ENCODE measurements around the gene PSMF1.
A peak's percentile ranks its signal among the peaks of the same experiment; 100 is the strongest.

The PSMF1 gene

GRCh38 chr20:1165521-1165920, 47.1 kb downstream of the PSMF1 start:
- DNase-seq, result no peak

GRCh38 chr20:1165941-1166340, 47.5 kb downstream of the PSMF1 start:
- DNase-seq, result no peak

DNA sequence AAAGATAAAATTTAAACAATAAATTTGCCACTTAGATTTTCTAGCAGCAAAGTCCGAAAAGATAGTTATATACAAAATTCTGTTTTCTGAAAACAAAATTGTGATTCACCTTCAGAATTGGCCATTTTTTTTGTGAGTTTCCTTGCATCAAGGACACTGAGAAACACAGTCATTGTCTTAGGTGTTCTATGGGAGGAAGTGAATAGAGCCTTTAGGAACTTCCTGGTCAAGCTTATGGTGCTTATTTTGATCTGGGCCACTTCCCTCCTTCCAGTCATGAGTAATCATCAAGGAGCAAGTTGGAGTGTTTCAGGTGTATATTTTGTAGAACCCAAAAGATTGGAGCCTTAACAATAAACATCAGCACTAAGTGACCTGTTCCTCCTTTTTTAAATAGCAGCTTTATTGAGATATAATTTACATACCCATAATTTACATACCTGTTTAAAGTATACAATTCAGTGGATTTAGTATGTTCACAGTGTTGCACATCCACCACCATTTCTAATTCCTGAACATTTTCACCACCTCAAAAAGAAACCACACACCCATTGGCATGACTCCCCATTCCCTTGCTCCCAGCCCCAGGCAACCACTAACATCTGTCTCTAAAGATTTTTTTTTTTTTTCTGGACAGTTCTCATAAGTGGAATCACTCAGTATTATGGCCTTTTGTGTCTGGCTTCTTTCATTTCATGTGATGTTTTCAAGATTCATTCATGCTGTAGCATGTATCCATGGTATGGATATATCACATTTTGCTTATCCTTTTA, 48.7 kb downstream of the PSMF1 start:
- no peak for DNase-seq

DNA sequence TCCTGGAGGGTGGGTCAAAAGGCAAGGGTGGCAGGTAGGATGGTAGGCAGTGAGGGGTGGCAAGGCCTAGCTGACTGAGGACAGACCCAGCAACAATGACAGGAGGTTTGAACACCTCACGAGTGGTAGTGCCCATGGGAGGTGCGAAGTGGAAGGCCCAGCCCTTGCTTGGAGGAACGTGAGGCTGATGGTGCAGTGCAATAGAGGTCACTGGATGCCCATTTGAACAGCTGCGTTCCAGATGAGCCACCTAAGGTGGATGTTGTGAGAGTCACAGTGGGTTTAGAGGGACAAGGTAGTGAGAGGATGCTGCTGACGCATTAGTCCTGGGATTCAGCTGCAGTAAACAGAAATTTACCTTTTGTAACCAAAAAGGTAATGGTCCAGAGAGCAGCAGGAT, 50.8 kb downstream of the PSMF1 start:
- DNase-seq, result no peak

DNA sequence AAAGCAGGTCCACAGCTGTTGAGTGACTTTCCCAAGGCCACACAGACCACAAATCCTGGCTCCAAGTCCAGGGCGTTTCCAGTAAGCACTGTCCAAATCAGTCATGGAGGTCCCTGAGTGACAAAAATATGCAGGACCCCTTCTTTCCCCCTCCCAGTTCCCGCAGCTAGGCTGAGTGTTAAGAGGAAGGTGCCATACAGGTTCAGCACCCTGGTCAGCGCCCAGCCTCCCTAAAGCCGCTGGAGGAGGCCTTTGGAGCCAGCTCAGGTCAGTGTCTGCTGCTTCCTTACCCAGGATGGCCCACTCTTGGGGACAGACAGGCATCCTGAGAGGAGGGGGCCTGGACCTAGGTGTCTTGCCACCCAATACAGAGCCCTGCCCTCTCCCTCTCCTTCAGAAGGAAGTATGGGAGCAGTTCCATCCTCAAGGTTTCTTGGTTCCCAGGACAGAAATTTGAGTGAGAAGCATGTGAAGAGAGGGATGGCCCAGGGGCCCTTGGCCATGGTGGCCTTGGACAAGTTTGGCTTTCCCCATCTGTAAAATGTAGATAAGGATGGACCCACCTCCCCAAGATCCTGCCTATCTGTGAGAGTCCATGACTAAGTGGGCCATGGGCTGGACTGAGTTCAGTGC, 53.2 kb downstream of the PSMF1 start:
- DNase-seq, result peak; percentile 52

DNA sequence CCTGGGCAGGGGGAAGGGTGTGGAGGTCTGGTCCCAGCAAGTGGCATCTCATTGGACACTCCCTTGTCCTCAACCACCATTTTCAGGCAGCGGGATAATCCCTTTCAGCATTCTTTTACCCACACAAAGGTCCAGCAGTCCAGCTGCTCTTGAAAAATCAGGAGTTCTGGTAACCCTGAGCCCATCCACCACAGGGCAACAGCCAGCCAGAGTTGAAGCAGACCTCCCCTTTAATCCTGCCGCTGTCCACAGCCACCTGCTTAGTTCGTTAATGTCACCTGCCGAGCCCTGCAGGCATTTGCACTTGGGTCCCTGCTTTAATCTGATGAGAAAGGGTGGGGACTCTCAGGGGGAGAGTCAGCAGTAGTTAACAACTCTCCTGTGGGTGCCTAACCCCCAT, 55.3 kb downstream of the PSMF1 start:
- DNase-seq, result no peak

DNA sequence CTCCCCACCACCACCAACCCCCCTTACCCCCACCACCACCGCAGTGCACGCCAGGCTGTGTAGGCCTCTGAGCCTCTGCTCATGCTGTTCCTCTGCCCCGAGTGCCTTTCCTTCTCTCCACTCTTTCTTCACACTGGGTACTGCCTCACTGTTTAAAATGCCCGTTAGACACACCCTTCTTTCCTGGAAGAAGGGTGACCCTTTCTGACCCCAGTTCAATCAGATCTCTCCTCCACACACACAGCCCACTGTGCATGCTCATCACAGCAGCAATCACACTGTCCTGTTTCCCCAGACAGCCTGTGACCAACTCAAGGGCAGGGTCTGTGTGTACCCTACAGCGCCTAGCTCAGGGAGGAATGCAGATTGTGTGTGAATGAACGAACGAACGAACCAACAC, 56.4 kb downstream of the PSMF1 start:
- DNase-seq, result no peak

- no peak for DNase-seq
Measured at GRCh38 chr20:1177680-1178079, 59.3 kb downstream of the PSMF1 start.

DNA sequence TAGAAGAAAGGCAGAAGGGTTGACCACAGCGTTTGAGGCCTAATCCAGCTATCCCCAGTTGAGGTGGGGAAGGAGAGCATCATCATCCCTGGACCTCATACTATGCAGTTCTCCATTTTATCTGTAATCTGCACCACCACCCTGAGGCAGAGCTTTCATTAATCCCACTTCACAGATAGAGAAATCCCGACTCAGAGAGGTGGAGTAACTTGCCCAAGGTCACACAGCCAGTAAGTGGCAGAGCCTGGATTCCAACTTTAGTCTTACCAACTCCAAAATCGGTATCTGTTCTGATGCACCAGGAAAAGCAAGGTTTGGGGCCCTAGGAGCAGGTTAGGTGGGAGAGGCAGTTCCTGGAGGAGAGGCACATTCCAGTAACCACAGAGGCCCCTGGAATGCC, 59.7 kb downstream of the PSMF1 start:
- no peak for DNase-seq

DNA sequence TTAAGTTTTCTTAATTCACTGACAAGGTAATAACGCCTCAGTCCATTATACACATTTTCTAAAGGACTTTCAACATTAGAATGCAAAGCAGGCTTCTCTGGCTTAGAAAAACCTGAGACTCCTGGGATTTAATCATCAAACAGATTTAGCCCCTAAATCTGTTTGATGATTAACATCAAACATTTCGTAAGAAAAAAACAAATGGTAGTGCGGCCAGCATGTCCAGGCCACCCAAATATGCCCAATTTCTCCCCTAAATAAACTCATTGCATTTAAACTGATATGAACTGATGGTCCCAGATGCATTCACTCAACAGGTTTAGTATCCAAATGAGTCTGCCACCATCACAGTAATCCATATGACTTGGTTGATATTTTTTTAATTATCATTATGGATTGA, 60.2 kb downstream of the PSMF1 start:
- DNase-seq, result no peak

DNA sequence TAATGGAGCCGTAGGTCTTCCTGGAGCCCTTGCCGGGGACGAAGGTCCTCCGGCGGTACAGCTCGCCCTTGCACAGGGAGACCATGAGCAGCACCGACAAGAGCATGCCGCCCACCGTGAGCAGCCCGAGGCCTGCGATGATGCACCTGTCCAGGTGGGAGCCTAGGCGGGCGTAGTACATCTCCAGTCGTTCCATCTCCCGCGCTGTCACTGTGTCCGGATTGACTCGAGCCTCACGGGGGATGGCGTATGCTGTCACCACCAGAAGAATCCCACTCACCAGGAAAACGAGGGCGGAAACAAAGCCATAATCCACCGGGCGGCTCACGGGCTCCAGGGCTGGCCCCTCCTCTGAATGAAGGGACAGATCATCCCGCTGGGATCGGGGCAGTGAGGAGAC, 62.5 kb downstream of the PSMF1 start:
- no peak for DNase-seq

- DNase-seq, result no peak
Measured at GRCh38 chr20:1182106-1182505, 63.7 kb downstream of the PSMF1 start.

DNA sequence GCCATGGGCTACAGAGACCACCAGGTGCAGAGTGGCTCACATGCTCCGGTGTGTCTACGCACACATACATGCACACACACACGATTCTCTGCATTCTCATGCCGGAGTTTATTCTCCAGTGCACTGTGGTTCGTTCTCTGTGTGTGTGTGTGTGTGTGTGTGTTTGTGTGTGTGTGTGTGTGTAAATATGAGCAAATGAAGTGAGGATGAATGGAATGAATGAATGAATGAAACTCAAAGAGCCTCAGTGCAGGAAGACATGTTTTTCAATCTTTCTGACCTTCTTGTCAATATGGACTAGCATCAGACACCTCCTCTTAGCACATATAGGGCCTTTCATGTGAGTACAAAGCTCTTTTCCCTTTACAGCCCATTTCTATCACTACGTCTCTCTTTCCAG, 64.8 kb downstream of the PSMF1 start:
- no peak for DNase-seq

DNA sequence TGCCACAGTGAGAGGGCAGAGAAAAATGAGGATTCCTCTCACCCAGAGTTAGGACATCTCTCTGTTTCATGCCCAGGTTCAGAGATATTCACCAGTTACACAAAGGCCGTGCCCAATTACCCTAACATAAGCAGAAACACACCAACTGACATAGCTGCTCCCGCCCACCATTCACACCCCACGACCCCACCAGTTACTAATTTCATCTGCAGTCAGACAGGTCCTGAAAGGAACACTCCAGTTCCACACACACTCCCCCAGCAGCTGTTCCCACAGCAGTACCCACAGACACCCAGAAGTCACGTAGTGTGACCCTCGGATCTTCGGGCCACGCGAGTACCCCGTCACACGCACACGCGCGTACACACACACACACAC, 65.8 kb downstream of the PSMF1 start:
- DNase-seq, result no peak

- DNase-seq, result no peak
Measured at GRCh38 chr20:1184638-1185315, 66.4 kb downstream of the PSMF1 start, which contains the start of gene TMEM74B. TMEM74B (minus strand) TSS chr20:1184981; CDS start chr20:1183801, 1,180 bp downstream.

DNA sequence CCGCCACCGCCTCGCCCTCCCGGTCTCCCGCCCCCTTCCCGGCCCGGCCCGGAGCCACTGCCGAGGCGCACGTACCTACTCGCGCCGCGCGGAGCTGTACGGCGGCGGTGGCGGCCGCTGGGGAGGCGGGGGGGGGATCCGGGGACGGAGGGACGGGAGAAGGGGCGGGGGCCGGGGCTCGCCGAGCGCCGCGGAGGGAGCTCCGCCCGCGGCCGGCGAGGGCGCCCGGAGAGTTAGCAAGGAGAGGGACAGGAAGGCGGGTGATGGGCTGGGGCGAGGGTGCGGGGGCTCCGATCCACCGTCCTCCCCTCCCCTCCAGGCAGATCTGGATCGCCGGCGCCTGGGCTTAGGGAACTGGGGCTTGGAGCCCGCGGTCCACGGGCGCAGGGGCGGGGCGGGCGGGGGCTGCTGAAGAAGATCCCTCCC, 66.9 kb downstream of the PSMF1 start:
- DNase-seq, result peak; percentile 31

GRCh38 chr20:1185790-1186334, 67.5 kb downstream of the PSMF1 start:
- DNase-seq, result peak; percentile 70

DNA sequence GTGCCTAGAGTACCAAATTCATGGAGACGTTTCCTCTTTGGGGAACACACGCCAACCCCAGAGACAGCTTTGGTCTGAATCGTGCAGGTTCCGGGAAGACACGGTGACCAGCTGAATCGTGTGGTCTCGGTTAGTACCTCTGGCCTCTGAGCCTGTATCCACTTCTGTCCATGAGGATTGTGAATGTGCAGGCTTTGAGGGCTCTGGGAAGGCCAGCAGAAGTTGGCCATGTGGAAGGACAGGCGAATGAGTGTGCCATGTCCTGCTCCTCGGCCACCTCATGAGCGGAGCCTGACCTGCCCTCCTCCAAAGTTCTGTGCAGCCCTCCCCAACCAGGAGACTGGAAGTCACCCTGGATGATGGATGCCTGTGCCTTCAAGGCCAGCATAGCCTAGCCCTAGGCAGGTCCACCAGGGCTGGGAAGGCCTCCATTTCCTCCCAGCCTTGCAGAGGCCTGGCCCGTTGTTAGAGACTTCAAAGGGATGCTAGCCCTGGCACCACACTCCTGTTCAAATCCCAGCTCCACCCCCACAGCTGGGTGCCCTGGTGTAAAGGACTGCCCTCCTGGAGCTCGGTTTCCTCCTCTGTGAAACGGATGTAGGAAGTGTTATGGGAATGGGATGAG, 68.1 kb downstream of the PSMF1 start:
- DNase-seq, result no peak

GRCh38 chr20:1187605-1188171, 69.3 kb downstream of the PSMF1 start:
- DNase-seq, result no peak

GRCh38 chr20:1188347-1188746, 69.9 kb downstream of the PSMF1 start:
- no peak for DNase-seq

DNA sequence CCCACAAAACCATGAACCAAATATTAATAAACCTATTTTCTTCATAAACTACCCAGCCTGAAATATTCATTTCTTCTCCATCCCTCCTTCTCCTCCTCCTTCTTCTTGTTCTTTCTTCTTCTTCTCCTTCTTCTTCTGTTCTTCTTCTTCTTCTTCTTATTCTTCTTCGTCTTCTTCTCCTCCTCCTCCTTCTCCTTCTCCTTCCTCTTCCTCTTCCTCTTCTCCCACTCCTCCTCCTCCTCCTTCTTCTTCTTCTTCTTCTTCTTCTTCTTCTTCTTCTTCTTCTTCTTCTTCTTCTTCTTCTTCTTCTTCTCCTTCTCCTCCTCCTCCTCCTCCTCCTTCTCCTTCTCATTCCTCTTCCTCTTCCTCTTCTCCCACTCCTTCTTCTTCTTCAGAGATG, 71.4 kb downstream of the PSMF1 start:
- no peak for DNase-seq

GRCh38 chr20:1190847-1191246, 72.4 kb downstream of the PSMF1 start:
- no peak for DNase-seq

DNA sequence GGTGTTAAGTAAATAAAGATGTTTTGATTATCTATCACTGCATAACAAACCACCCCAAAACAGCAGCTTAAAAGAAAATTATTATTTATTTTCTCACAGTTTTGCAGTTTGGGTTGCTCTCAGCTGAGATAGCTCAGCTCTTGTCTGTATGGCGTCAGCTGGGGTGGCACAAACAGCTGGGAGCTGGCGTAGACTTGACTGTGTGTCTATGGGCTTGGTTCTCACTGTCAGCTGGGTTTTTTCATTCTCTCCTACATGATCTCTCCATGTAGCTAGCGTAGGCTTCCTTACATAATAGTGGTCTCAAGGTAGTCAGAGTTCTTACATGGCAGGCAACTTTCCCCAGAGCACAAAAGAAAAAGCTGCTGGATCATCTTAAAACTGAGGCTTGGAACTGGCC, 72.9 kb downstream of the PSMF1 start:
- no peak for DNase-seq

All from stimulated activated CD8-positive, alpha-beta memory T cell treated with anti-CD3 and anti-CD28 coated beads, Interleukin-4, amount 100 ng/mL, for 48 hours (primary cell).